Measurements from ENCODE around the gene ATAD3A.
"Not testable (repeated sequence)": the region's sequence is repeated elsewhere in the genome, so short reads cannot be mapped to it uniquely, and the experiment has no call there.

Gene ATAD3A

DNA sequence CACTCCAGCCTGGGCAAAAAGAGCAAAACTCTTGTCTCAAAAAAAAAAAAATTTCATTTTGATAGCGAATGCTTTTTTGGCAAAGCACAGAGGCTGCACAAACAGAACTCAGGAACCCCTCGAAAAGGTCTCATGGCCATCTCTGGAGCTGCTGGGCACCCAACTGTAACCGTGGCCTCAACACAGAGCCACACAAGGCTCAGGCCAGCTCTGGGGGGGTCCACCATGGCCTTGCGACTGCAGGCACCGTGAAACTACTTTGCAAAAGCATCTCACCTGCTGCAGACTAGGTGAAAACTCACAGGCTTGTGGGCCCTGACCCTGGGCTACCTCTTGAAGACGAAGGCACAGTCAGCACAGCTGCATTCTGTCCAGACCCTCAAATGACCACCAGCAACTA, 44.5 kb downstream of the ATAD3A start:
- no peak overlapping the region for H3K4me3 ChIP-seq (replicated peaks in 1 of 2; ENCODE audit: low read depth in 2 of 2, low read length in 2 of 2)
- DNase-seq (ENCODE audit: low read depth in 2 of 2), result no peak
- TF ChIP-seq, protein P1, sequence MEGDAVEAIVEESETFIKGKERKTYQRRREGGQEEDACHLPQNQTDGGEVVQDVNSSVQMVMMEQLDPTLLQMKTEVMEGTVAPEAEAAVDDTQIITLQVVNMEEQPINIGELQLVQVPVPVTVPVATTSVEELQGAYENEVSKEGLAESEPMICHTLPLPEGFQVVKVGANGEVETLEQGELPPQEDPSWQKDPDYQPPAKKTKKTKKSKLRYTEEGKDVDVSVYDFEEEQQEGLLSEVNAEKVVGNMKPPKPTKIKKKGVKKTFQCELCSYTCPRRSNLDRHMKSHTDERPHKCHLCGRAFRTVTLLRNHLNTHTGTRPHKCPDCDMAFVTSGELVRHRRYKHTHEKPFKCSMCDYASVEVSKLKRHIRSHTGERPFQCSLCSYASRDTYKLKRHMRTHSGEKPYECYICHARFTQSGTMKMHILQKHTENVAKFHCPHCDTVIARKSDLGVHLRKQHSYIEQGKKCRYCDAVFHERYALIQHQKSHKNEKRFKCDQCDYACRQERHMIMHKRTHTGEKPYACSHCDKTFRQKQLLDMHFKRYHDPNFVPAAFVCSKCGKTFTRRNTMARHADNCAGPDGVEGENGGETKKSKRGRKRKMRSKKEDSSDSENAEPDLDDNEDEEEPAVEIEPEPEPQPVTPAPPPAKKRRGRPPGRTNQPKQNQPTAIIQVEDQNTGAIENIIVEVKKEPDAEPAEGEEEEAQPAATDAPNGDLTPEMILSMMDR (IDR thresholded peaks at IDR 0.05; ENCODE audit: low read depth, low read length), result no peak

DNA sequence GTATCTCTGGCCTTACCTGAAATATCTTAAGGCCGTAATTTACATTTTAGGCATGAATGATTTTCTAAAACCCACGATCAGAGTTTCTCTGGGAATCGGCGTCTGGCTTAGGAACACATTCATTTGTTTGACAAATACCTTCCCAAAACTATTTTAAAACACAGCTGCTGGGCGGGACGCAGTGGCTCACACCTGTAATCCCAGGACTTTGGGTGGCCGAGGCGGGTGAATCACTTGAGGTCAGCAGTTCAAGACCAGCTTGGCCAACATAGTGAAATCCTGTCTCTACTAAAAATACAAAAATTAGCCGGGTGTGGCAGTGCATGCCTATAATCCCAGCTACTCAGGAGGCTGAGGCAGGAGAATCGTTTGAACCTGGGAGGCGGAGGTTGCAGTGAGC, 45.0 kb downstream of the ATAD3A start:
- not testable (repeated sequence) for H3K4me3 ChIP-seq (replicated peaks in 1 of 2; ENCODE audit: low read depth in 2 of 2, low read length in 2 of 2)

DNA sequence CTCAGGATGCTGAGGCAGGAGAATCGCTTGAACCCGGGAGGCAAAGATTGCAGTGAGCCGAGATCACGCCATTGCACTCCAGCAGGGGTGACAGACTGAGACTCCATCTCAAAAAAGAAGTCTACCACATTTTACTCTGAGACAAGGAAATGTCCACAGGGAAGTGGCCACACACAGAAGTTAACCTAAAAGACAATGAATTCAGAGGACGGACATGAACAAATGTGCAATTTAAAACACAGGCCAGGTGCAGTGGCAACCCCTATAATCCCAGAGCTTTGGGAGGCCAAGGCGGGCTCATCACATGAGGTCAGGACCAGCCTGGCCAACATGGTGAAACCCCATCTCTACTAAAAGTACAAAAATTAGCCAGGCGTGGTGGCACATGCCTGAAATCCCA, 45.7 kb downstream of the ATAD3A start:
- DNase-seq (ENCODE audit: low read depth in 2 of 2), result not testable (repeated sequence)

More for the DNA sequence above, 45.0 kb downstream of the ATAD3A start:
- not testable (repeated sequence) for DNase-seq (ENCODE audit: low read depth in 2 of 2)

DNA sequence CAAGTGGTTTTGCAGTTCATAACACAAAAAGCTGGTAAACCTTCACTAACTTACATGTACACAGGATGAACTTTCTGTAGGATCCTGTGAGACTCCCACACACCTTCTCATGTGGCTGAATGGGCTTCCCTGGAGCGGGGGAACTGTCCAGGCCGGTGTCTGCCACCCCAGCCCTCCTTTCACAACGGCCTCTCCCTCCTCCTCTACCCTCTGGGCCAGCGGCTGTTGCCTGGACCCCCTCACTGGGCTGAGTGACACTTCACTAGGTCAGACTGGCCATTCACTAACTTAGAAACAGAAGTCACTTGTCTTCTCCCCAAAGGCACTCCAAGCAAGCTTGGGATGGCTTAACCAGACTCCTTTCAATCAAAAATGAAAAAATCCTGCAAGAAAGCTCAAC, 46.6 kb downstream of the ATAD3A start:
- no peak for DNase-seq (ENCODE audit: low read depth in 2 of 2)
- TF ChIP-seq, protein P1 (IDR thresholded peaks at IDR 0.05; ENCODE audit: low read depth, low read length), result no peak
- no peak overlapping the region for H3K4me3 ChIP-seq (replicated peaks in 1 of 2; ENCODE audit: low read depth in 2 of 2, low read length in 2 of 2)

More for the DNA sequence above, 45.7 kb downstream of the ATAD3A start:
- not testable (repeated sequence) for H3K4me3 ChIP-seq (replicated peaks in 1 of 2; ENCODE audit: low read depth in 2 of 2, low read length in 2 of 2)

DNA sequence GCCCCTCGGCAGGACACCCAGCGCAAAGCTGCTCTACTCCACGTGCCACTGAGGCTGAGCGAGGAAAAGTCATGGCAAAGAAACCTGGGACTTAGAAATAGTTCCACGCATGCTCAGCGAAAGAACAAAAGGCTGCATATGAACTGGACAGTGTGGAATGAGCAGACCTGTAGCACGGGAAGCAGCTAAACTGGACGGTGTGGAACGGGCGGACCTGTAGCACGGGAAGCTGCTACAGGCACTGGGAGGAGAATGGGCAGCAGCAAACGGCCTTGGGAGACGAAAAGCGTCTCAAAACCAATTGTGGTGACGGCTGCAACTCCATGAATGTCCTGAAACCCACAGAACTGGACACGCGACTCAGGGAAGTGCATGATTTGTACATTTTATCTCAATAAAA, 47.1 kb downstream of the ATAD3A start:
- no peak overlapping the region for H3K4me3 ChIP-seq (replicated peaks in 1 of 2; ENCODE audit: low read depth in 2 of 2, low read length in 2 of 2)
- TF ChIP-seq, protein P1 (IDR thresholded peaks at IDR 0.05; ENCODE audit: low read depth, low read length), result no peak
- DNase-seq (ENCODE audit: low read depth in 2 of 2), result no peak

DNA sequence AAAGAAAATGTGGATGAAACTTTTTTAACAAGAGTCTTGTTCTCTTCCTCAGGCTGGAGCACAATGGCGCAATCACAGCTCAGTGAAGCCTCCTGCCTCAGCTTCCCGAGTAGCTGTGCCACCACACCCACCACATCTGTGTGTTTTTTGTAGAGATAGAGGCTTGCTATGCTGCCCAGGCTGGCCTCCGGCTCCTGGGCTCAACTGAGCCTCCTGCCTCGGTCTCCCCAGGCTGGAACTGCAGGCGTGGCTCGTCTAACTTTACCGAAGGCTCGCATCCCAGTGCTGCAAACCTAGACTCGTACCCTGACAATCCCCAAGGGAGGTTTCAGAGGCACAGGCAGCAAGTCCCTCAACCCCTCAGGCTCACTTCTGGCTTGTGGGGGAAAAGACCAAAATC, 48.2 kb downstream of the ATAD3A start:
- no peak for DNase-seq (ENCODE audit: low read depth in 2 of 2)
- no peak overlapping the region for H3K4me3 ChIP-seq (replicated peaks in 1 of 2; ENCODE audit: low read depth in 2 of 2, low read length in 2 of 2)
- TF ChIP-seq, protein P1 (IDR thresholded peaks at IDR 0.05; ENCODE audit: low read depth, low read length), result no peak

DNA sequence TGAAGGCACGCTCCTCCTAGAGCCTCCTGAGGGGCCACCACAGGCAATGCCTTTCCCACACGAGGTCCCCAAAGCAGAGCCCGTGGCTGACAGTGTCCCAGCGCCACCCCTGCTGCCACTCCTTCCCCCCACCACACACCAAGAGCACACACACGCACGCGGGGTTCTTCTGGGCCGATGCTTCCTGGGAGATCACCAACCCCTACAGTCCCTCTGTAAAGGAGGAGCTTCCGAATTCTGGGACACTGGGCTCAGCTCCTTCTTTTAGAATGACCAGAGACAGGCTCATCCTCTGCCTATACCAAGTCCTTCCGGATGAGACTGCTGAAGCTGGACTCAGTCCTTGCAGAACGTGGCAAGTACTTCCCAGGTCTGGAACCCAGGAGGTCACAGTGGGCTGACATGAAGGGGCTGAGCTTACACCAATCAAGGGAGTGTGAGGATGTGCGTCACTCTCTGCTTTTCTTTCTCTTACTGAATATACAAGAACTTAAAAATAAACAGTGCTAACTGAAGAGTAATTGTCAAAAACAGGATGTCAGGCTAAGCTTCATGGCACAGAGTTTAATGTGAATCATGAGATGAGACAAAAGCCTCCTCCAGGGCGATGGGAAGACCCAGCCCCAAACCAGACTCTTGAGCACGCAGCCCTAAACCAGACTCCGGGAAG, 50.0 kb downstream of the ATAD3A start:
- TF ChIP-seq, protein P1 (IDR thresholded peaks at IDR 0.05; ENCODE audit: low read depth, low read length), result no peak
- no peak overlapping the region for H3K4me3 ChIP-seq (replicated peaks in 1 of 2; ENCODE audit: low read depth in 2 of 2, low read length in 2 of 2)
- no peak for DNase-seq (ENCODE audit: low read depth in 2 of 2)

DNA sequence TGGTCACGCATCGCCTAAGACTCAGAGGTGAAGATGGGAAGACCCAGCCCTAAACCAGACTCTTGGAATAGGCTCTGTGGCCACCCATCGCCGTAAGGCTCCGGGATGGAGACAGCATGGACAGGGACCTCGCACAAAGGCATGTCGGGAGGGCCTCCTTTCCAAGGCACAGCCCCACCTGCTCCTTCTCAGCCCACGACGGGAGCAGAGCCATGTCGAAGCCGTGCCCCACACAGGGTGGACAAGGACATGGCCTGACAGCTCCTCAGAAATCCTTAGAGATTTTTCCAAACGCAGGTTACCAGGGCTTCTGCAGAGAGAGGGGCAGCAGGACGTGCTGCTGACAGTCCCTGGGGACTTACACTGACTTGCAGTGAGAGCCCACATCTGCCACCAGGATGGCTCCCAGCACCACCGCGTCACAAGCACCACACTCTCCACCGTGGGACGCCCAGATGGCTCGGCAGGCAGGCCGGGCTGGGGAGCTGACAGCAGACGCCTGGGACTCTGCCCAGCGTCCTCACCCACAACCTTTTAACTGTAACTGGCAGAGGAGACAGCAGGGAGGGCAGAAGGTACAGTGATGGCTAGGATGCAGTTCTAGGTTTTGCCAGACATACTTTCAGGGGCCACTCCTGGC, 50.7 kb downstream of the ATAD3A start:
- TF ChIP-seq, protein P1 (IDR thresholded peaks at IDR 0.05; ENCODE audit: low read depth, low read length), result no peak
- H3K4me3 ChIP-seq (replicated peaks in 1 of 2; ENCODE audit: low read depth in 2 of 2, low read length in 2 of 2), result no peak overlapping the region
- DNase-seq (ENCODE audit: low read depth in 2 of 2), result no peak

All from cardiac fibroblast (primary cell).